HG02943 (cell line): ENCODE measurements around the gene SBF2.
A peak's percentile ranks its signal among the peaks of the same experiment; 100 is the strongest.
"Not testable (repeated sequence)": the region's sequence is repeated elsewhere in the genome, so short reads cannot be mapped to it uniquely, and the experiment has no call there.

Experiments
- ATAC-seq: cut with Tn5 transposase; IDR thresholded peaks from one replicate; pipeline ENCODE4 v1.9.1; 2021; ENCODE audit warnings: mild to moderate bottlenecking, low read depth, moderate library complexity; ENCODE audit not compliant: unreplicated experiment

Gene SBF2

DNA sequence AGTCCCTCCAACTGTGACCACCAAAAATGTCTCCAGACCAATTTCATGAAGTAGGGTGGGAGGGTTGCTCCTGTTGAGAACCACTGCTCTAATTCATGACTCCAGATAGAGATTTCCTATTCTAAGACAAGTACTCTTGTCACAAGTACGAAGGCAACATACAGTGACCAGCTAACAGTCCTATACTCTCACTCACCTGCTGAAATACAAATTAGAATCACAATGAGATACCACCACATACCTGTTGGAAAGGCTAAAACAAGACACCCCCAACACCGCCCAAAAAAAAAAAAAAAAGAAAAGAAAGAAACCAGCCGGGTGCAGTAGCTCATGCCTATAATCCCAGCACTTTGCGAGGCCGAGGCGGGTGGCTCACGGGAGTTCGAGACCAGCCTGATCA is 319.6 kb downstream of the SBF2 start:
- no peak for ATAC-seq

DNA sequence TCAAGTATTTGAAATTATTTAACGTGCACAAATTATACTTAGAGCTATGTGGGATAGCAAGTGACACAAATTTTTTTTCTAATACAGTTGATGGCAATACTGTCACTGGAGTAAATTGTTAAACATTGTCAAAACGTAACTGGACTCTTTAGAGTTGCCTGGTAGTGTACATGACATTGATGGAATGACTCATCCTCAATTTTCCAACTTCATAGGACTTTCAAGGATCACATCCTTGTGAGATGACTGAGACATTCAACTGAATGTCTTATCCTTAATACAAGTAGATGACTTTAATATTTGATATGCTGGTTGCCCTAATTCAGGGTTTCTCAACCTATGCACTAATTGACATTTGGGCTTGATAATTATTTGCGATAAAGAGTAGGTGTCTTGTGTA is 320.1 kb downstream of the SBF2 start:
- no peak for ATAC-seq

DNA sequence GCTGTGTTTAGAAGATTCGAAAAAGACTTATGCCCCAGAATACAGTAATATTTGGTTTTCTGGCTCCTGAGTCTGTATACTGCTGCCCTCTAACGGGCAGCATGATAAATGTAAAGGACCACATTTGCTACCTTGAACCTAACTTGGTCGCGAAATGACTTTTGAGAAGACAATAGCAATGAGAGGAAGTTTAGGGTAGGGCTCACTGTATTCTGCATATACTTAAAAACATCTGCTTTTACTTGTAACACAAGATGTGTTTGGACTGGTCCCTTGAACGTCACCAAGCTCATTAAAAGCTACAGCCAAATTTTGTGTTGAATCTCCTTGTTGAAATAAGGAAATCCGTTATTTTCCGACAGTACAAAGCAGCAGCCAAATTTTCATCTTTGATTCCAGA is 321.0 kb downstream of the SBF2 start:
- no peak for ATAC-seq

DNA sequence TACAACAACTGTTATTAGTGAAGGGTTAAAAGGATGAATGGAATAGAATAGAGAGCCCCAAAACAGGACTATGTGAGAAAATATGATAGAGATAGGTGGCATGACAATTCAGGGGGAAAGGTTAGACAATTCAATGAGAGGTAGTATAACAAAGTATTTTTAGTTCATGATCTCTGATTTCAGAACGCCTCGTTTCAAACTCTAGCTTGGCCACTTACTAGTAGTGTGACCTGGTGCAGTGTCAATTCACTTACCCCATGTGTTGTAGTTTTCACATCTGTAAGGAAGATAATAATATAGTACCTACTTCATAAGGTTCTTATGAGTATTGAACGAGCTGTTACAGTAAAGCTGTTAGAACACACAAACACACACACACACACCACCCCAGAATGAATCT is 322.1 kb downstream of the SBF2 start:
- no peak for ATAC-seq

DNA sequence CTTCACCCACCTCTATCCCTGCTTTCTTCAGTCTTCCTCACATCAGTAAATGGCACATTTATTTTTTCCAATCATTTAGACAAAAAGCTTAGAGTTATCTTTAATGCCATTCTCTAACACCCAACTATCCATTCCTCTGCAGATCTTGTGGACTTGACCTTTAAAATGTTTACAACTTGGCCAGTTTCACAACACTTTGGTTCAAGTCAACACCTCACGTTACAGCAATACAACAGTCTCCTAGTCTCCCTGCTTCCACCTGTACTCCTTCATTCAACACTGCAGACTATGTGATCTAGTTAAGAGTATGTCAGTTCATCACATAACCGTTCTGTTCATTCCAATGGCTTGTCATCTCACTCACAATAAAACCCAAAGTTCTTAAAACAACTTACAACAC is 325.0 kb downstream of the SBF2 start:
- ATAC-seq: no peak

DNA sequence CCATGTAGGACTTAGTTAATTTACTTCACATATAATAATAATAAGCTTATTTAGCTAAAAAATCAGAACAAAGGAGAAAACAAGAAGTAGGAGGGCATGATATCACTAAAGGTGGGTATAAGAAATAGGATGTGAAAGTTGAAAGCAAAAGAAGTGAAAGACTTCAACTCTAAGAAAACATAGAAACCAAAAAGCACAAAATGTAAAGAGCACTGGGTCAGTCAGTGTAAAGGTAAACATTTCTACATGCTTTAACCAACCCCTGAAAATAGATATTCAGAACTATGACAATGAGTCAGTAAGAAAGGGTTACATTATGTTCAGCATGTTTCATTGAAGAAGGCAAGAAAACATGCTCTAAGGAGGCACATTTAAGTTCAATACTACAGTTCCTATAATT is 331.3 kb downstream of the SBF2 start:
- peak; percentile 88 for ATAC-seq

DNA sequence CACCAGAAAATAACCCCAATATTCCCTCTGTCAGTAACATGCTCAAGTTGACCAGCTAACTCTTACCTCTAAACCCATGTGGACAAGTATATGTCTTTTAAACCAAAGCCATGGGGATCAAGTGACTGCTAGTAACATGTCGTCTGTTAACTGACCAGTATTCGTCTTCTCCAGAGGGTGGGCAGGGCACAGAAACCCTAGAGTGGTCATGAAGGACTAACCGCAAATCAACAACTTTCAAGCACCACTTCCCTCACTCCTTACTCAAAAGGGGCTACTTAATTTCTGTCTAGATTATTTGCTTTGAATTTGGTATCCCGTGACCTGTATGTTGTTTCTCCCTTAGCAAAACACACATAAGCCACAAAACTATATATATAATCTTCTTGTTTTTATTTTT is 336.9 kb downstream of the SBF2 start:
- ATAC-seq: no peak

DNA sequence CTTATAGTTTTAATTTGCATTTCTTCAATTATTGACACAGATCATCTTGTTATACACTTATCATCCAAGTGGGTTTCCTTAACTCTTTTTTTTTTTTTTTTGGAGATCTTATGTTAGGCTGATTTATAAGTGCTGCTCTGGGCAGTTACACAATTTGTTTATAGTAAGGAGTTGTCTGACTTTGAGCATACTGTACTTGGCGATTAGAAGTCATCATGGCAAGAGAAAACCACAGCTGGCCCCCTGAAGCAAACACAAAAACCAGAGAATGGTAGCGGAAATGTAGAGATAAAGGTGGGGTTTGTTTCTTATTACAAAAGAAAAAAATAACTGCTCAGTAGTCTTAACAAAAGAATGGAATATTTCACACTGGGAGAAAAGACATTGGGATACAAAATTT is 337.5 kb downstream of the SBF2 start:
- ATAC-seq: no peak

DNA sequence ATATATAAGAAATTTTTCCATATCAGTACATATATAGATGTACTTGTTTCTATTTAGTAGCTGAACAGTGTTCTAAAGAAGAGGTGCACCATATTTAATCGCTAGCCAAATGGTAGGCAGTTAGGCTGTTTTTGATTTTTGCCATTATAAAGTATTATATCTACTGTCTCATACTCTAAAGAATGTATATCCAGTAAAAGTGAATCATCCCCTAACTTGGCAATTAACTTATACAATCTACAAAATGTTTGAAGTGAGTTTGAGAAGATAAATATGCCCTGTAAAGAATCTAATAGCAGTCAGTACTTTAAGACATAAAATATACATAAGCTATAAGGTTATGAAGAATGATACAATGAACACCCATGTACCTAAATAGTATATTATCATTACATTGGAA is 338.6 kb downstream of the SBF2 start:
- ATAC-seq: no peak

DNA sequence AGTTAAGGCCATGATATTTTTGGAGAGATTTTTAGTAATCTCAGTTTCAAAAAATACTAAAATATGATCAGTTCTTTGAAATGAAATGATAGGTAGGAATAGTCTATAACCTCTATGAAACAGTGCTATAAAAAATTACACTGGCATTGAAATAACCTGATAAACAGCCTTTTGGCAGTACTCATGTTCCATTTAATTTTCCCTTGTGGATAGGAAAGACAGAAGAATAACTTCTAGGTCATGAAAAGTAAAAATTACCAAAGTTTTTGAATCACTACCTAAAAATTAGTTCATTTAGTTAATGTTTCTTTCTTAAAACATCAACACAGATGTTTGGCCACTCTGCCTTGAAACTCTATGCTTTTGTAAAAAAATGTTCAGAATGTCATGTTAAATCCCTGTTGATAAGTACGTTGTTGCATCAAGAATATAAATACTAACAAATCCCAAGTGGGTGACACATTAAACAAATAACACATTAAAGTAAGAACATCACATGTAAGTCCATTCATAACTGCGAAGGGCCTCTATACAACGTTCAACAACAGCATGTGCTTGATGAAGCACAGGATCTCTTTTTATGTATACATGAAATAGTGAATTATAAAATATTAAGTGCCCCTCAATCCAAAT is 339.9 kb downstream of the SBF2 start:
- no peak for ATAC-seq

DNA sequence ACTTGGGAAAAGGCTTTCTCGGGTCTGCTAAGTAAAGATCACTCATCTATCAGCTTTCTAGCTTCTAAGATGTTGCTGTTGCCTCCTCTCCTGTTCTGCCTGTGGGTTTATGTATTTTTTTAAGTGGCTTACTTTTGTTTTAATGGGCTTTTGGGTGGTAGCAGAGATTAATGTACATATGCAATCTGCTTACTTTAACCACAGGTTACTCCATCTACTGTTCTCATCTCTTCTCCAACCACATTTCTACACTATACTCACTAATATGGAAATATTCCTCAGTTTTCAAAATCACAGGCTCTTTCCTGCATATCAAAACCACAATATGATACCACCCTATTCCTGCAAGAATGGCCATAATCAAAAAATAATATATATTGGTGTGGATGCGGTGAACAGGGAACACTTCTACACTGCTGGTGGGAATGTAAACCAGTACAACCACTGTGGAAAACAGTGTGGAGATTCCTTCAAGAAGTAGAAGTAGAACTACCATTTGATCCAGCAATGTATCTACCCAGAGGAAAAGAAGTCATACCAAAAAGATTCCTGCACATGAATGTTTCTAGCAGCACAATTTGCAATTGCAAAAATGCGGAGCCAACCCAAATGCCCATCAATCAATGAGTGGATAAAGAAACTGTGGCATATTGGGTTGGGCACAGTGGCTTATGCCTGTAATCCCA is 341.4 kb downstream of the SBF2 start:
- no peak for ATAC-seq

DNA sequence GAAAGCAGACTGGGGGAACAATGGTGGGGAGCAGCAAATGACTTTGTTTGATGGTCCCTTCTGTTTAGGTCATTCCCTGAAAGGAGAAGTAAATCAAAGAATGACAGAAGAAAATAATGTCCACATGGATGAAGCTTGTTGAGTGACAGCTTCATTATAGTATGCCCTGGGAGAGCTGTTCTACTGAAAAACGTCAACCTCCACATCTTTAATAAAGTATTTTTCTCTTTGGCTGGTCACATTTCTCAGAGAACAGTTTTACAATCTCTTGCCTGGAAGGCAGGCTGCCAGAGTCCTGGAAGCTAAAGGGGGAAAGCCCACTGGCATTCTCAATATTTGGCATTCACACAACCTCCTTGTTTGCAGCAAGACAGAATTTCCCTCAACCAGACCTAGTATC is 342.2 kb downstream of the SBF2 start:
- ATAC-seq: no peak

DNA sequence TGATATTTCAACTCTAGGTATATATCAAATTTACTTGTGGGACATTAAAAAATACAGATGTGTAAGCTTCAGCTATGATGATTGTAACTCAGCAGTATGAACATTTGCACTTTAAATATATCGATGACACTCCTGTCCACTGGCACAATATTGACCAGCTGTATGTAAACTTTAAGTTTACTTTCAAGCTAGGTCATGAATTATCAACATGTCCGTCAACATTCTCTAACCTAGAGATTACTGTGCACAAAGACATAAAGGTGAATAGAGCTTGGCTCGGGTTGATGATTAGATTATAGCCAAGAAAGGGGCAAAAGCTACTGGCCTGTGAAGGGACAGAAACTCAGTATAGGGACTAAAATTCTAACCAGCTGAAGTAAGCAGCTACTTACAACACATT is 343.6 kb downstream of the SBF2 start:
- ATAC-seq: no peak

DNA sequence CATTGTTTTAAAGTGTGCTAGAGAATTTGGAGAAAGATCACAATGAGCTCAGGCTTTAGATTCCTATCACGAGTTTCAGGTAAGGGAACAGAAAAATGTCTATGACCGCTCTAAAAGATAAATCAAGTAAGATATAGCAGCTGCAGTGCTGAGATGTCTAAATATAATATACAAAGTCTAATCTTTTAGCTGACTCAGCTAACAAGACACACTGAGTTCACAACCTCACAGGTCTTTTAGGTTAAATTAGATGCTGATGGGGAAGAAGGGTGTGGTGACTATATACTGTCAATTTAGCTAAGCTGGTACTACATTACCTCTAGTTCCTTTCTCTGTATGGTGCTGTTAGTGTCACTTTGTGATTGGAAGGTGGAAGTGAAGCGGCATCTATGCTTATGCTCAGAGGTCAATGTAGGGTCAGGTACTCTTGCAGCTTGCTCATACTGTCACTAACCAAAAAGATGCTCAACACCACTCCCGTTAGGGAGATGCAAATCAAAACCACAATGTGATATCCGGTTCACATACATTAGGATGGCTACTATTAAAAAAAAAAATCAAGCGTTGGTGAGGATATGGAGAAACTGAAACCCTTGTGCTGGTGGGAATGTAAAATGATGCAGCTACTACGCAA is 346.7 kb downstream of the SBF2 start:
- ATAC-seq: no peak

DNA sequence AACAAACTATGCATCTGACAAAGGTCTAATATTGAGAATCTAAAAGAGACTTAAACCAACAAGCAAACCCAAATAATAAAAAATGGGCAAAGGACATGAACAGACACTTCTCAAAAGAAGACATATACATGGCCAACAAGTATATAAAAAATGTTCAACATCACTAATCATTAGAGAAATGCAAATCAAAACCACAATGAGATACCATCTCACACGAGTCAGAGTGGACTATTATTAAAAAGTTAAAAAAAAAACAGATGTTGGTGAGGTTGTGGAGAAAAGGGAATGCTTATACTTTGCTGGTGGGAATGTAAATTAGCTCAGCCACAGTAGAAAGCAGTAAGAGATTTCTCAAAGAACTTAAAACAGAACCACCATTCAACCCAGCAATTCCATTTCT is 348.3 kb downstream of the SBF2 start:
- ATAC-seq: not testable (repeated sequence)

DNA sequence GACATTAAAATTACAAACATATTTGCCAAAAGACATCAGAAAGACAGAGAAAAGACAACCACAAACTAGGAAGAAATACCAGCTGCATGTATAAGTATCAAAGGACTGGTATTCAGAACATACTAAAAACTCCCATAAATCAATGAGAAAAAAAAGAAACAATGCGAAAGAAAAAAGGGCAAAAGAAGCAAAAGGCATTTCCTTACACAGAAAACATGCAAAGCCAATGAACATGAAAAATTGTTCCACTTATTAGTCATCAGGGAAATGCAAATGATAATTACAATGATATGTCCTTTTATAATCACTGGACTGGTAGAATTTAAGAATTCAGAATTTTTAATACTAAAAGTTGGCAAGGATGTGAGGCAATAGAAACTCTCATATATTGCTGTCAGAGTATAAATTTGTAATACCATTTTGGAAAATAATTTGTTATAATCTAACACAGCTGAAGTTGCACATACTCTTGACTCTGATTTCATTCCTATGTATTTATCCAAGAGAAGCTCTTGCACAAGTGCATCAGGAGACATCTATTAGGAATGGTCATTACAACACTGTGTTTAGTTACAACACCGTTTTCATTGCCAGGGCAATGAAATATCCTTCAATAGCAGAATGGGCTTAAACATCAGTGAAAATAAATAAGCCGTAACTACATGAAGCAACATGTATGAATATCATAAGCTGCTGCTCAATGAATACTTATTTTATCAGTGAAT is 350.5 kb downstream of the SBF2 start:
- ATAC-seq: no peak

DNA sequence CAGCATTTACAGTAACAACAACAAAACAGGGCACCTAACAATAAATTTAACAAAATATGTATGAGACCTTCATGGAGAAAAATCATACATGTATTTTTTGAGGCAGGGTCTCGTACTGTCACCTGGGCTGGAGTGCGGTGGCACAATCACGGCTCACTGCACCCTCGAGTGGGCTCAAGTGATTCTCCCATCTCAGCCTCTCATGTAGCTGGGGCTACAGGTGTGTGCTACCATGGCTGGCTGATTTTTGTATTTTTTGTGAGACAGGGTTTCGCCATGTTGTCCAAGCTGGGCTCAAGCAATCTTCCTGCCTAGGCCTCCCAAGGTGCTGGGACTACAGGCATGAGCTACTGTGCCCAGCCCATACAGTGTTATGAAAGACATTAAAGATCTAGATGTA is 352.0 kb downstream of the SBF2 start:
- ATAC-seq: no peak

DNA sequence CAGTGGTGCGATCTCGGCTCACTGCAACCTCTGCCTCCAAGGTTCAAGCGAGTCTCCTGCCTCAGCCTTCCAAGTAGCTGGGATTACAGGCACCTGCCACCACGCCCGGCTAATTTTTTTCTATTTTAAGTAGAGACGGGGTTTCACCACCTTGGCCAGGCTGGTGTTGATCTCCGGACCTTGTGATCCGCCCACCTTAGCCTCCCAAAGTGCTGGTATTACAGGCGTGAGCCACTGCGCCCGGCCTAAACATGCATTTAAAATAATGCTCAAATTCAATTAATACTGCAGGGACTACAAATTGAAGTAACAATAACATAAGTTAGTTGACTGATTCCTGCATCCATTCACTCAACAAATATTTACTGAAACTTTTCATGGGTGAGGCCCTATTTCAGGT is 354.9 kb downstream of the SBF2 start:
- ATAC-seq: not testable (repeated sequence)

DNA sequence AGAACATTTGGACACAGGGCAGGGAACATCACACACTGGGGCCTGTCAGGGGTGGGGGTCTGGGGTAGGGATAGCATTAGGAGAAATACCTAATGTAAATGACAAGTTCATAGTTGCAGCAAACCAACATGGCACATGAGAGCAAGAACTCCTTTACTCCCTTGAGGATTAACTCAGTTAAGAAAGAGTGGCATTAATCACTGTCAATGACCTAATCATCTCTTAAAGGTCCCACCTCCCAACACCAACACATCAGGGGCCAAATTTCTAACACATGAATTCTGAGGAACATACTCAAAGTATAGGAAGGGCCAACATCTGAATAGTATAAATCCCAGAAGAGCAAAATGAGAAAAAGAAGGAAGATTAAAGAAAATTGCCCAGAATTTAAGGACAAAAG is 357.3 kb downstream of the SBF2 start:
- ATAC-seq: no peak

DNA sequence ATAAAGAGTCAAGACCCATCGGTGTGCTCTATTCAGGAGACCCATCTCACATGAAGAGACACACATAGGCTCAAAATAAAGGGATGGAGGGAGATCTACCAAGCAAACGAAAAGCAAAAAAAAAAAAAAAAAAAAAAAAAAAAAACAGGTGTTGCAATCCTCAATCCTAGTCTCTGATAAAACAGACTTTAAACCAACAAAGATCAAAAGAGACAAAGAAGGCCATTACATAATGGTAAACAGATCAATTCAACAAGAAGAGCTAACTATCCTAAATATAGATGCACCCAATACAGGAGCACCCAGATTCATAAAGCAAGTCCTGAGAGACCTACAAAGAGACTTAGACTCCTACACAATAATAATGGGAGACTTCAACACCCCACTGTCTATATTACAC is 361.2 kb downstream of the SBF2 start:
- not testable (repeated sequence) for ATAC-seq

DNA sequence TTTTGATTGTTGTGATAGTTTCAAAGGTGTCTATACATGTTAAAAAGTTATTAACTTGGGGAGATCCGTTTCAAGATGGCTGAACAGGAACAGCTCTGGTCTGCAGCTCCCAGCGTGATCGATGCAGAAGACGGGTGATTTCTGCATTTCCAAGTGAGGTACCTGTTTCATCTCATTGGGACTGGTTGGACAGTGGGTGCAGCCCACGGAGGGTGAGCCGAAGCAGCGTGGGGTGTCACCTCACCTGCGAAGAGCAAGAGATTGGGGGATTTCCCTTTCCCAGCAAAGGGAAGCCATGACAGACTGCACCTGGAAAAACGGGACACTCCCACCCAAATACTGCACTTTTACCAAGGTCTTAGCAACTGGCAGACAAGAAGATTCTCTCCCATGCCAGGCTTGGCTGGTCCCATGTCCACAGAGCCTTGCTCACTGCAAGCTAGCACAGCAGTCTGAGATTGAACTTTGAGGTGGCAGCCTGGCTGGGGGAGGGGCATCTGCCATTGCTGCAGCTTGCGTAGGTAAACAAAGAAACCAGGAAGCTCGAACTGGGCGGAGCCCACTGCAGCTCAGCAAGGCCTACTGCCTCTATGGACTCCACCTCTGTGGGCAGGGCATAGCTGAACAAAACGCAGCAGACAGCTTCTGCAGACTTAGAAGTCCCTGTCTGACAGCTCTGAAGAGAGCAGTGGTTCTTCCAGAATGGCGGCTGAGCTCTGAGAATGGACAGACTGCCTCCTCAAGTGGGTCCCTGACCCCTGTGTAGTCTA is 363.3 kb downstream of the SBF2 start:
- ATAC-seq: not testable (repeated sequence)
